Chondrocyte (in vitro differentiated cells): ENCODE data around the gene TGM4. TPM values are rescaled to one million over a fixed set of nuclear protein-coding genes. Genes with fewer than 3 reads are reported as not detected.
"Not testable (repeated sequence)": the region's sequence is repeated elsewhere in the genome, so short reads cannot be mapped to it uniquely, and the experiment has no call there.

ENCODE experiments used
- DNase-seq: peaks from one replicate; pipeline ENCODE4 v3.0.0; 2021; ENCODE audit warnings: mixed read lengths, low spot score
- H3K27ac Mint-ChIP-seq: one replicate; pipeline ENCODE4 v1.8.0; 2021; ENCODE audit warnings: mild to moderate bottlenecking, moderate library complexity, mixed read lengths; ENCODE audit not compliant: unreplicated experiment
- H3K27me3 Mint-ChIP-seq: 2 replicates; pipeline ENCODE4 v1.8.0; 2021; ENCODE audit warnings: low read depth, mixed read lengths
- H3K36me3 Mint-ChIP-seq: 2 replicates; pipeline ENCODE4 v1.8.0; 2021; ENCODE audit warnings: low read depth, mixed read lengths
- H3K4me1 Mint-ChIP-seq: 2 replicates; pipeline ENCODE4 v1.8.0; 2021; ENCODE audit warnings: low read depth, mild to moderate bottlenecking, mixed read lengths
- H3K4me3 Mint-ChIP-seq: one replicate; pipeline ENCODE4 v1.8.0; 2021; ENCODE audit warnings: mild to moderate bottlenecking, moderate library complexity, mixed read lengths; ENCODE audit not compliant: unreplicated experiment
- H3K9me3 Mint-ChIP-seq: 2 replicates; pipeline ENCODE4 v1.8.0; 2021; ENCODE audit warnings: low read depth, mixed read lengths
- total RNA-seq: library from RNA; stranded (reverse); gene quantifications from 3 replicates; pipeline ENCODE4 v1.2.1, GENCODE V29; 2021
- TF ChIP-seq, protein P1 (sequence below): fragments of 200-600 bp; sonication (generic); IDR thresholded peaks from 2 replicates; pipeline ENCODE4 v1.5.0; 2021; ENCODE audit warnings: antibody characterized with exemption, mild to moderate bottlenecking, moderate library complexity

The TGM4 gene
- total RNA-seq, 1 donor from 2014 or later = 0.27 TPM

DNA sequence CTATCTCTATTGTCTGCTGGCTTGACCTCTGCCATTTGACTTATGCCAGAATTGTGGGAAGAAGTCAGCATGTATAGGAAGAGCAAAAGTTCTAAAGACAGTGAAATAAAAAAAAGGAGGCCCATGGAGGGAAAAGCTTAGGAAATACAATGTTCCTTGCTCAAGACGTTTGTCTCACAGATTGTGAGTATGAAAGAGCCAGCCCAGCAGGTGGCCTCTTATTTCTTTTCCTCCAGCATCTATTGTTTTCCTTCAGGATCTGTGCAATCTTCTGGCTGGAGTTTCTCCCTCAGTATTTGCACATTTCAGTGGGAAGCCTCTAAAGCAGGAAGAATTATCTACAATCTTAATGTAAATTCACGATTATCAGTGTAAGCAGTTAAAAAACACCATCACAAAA is 57.9 kb downstream of the TGM4 start:
- TF ChIP-seq, protein P1, sequence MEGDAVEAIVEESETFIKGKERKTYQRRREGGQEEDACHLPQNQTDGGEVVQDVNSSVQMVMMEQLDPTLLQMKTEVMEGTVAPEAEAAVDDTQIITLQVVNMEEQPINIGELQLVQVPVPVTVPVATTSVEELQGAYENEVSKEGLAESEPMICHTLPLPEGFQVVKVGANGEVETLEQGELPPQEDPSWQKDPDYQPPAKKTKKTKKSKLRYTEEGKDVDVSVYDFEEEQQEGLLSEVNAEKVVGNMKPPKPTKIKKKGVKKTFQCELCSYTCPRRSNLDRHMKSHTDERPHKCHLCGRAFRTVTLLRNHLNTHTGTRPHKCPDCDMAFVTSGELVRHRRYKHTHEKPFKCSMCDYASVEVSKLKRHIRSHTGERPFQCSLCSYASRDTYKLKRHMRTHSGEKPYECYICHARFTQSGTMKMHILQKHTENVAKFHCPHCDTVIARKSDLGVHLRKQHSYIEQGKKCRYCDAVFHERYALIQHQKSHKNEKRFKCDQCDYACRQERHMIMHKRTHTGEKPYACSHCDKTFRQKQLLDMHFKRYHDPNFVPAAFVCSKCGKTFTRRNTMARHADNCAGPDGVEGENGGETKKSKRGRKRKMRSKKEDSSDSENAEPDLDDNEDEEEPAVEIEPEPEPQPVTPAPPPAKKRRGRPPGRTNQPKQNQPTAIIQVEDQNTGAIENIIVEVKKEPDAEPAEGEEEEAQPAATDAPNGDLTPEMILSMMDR = no peak
- no peak overlapping the region for H3K27ac Mint-ChIP-seq
- H3K4me3 Mint-ChIP-seq = no peak overlapping the region
- H3K4me1 Mint-ChIP-seq = no peaks in the 10 kb centered on the region
- peaks cover 16% of the 10 kb centered on the region for H3K36me3 Mint-ChIP-seq
- no peak for DNase-seq
- H3K9me3 Mint-ChIP-seq = no peaks in the 10 kb centered on the region
- no peaks in the 10 kb centered on the region for H3K27me3 Mint-ChIP-seq

DNA sequence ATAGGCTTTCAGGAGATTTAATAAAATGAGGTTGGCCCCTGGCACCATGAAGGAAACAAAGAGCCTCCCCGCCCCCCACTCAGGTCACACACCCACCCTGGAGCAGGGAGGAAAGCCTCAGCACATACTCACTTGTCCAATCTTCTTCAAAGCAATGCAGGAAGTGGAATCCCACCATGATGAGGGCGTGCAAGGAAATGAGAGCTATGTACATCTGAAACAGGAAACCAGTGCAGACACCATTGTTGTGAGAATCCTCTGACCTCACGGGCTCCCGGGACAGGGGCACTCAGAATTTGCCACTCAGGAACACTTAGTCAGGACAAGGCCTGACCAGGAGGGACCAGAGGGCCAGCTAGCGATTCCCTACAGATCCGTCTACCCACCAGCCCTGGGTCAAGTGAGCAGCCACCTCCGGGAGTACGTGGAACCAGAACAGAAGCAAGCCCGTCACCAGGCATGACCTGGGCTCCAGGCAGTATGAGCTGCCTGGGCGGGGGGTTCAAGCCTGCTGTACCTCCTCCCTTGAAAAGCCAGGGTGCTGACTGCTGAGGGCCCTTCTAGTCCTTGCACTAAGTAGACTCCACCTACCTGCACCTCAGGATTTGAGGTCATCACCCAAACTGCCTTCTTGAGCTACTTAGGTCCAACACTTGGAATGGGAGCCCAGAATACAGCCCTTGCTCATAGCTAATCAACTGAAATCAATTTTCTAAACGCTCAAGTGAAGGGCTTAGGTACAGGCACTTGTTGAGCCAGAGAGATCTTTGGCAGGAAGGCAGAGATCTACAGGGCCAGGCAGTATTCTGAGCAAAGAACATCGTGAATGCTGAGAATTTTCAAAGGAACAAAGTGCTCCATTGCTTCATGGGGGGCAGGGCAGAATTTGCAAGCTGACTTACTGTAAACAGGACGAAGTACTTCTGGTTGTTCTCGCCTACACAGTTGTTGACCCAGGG is 58.9 kb downstream of the TGM4 start:
- H3K27ac Mint-ChIP-seq = no peak overlapping the region
- no peak overlapping the region for H3K4me3 Mint-ChIP-seq
- no peak for DNase-seq
- H3K27me3 Mint-ChIP-seq = no peaks in the 10 kb centered on the region
- H3K9me3 Mint-ChIP-seq = no peaks in the 10 kb centered on the region
- TF ChIP-seq, protein P1 = no peak
- peaks cover 17% of the 10 kb centered on the region for H3K36me3 Mint-ChIP-seq
- no peaks in the 10 kb centered on the region for H3K4me1 Mint-ChIP-seq

DNA sequence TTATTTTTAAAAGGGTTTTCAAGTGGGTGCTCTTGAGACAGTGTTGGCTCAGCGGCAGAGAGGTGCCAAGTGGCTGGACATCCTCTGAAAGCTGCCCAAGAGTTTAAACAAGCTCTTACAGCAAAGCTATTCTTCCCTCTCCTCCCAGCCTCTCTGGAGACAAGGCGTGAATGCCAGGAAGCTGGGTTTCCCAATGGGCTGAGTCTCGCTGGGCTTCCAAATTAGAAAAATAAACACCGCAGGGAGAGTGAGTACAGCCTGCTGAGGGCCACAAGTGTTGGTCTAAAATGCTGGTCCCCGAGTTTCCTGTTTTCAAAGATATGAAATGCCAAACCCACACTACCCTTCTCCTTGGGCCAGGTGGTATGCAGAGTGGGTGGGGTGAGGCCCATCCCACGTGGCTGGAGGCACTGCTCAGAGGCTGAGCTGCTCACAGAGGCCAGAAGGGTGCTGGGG is 65.2 kb downstream of the TGM4 start:
- TF ChIP-seq, protein P1 = no peak
- Mint-ChIP-seq H3K4me3 (no peak overlapping the region), H3K4me1 (peaks cover 14% of the 10 kb centered on the region), H3K36me3 (peaks cover 18% of the 10 kb centered on the region), H3K27me3 (no peaks in the 10 kb centered on the region), H3K27ac (peak overlapping the region; percentile 22), H3K9me3 (no peaks in the 10 kb centered on the region)
- DNase-seq = no peak

DNA sequence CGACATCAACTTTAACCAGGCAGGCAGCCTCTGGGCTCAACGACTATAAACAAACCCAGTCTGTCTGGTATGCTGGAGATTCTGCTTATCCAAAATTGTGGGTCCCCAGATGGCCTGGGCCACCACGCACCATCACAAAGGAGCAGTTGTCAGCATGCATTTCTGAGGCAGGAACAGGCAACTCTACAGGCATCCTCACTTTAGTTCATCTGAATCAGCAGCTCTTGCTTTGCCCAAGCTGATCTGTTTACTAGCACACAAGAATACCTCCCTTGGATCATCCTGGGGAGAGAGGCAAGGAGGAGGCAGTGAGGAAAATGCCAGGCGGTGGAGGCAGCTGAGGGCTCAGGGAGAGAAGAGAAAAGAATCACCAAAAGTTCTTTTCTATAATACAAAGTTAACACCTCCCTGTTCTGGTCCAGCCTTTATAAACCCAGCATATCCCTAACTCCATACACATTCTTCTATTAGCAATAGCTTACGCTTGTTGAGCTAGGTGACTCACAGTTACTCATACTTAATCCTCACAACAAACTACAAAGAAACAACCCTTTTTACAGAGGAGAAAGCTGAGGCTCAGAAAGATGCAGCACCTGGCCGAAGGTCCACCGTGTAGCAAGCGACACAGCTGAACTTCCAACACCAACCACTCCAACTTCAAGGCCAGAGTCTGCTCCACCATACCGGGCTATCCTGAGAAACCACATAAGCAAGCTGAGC is 68.0 kb downstream of the TGM4 start:
- Mint-ChIP-seq H3K36me3 (peaks cover 16% of the 10 kb centered on the region), H3K27ac (no peak overlapping the region), H3K4me3 (no peak overlapping the region), H3K9me3 (no peaks in the 10 kb centered on the region), H3K27me3 (no peaks in the 10 kb centered on the region), H3K4me1 (peaks cover 14% of the 10 kb centered on the region)
- DNase-seq = no peak
- TF ChIP-seq, protein P1 = no peak

DNA sequence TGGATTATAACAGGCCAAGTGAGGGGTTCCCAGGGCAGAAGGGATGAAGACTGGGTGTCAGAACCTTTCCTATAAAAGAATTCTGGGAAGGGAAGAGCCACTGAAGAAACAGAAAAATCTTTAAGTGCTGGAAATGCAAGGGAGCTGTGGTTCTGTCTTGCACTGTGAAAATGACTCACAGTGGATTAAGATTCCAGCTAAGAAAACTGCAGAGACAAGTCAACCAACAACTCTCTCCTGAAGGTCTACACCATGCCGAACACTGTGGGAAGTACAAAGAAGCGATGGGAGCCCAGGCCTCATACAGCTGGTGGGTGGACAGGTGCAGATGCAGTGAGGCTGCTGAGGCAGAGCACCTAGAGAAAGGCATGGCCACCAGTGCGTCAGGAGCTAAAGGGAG is 73.8 kb downstream of the TGM4 start:
- H3K4me3 Mint-ChIP-seq = no peak overlapping the region
- no peaks in the 10 kb centered on the region for H3K27me3 Mint-ChIP-seq
- DNase-seq = no peak
- H3K36me3 Mint-ChIP-seq = peaks cover 7% of the 10 kb centered on the region
- TF ChIP-seq, protein P1 = no peak
- H3K27ac Mint-ChIP-seq = no peak overlapping the region
- peaks cover 2% of the 10 kb centered on the region for H3K4me1 Mint-ChIP-seq
- H3K9me3 Mint-ChIP-seq = no peaks in the 10 kb centered on the region

DNA sequence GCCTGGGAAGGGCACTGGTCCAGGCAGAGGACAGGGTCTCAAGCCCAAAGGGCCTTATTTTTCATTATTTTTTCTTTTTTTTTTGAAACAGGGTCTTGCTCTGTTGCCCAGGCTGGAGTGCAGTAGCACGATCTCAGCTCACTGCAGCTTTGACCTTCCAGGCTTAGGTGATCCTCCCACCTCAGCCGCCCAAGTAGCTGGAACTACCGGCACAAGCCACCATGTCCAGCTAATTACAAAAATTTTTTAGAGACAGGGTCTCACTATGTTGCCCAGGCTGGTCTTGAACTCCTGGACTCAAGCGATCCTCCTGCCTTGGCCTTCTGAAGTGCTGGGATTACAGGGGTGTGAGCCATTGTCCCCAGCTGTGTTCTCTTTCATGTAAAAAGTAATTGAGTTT is 75.4 kb downstream of the TGM4 start:
- not testable (repeated sequence) for H3K4me1 Mint-ChIP-seq, H3K9me3 Mint-ChIP-seq, H3K4me3 Mint-ChIP-seq, H3K36me3 Mint-ChIP-seq, DNase-seq, H3K27me3 Mint-ChIP-seq, H3K27ac Mint-ChIP-seq
